Right lobe of liver (tissue), 6 donors: ENCODE measurements around the gene FHIT. TPM values are rescaled to one million over a fixed set of nuclear protein-coding genes. Genes with fewer than 3 reads are reported as not detected.

Experiments used
- ATAC-seq, 4 donors: fragments of 200-7000 bp; cut with Tn5 transposase; one replicate each; pipeline ENCODE4 v1.9.1; 2020; ENCODE audit warnings: mild to moderate bottlenecking in 4 of 4, moderate library complexity in 4 of 4
- DNase-seq, 3 donors: peaks; one replicate each; pipeline ENCODE4 v3.0.0-alpha.2; 2020
- H3K27ac ChIP-seq, 3 donors: fragments of 200-600 bp; one replicate each; pipeline ENCODE4 v1.8.0; 2022
- H3K27me3 ChIP-seq, 2 donors: fragments of 200-600 bp; one replicate each; pipeline ENCODE4 v1.8.0; 2022
- H3K36me3 ChIP-seq, 4 donors: fragments of 200-600 bp; sonication (generic) in 1 of 4; one replicate each; pipeline versions ENCODE4 v1.5.1 to v1.8.0; 2017 to 2022; ENCODE audit warnings: control low read depth in 1 of 4
- H3K4me1 ChIP-seq, 4 donors: fragments of 200-600 bp; sonication (generic) in 1 of 4; one replicate each; pipeline versions ENCODE4 v1.5.1 to v1.8.0; 2017 to 2022; ENCODE audit warnings: control low read depth in 1 of 4
- H3K4me3 ChIP-seq, 3 donors: fragments of 200-600 bp; one replicate each; pipeline ENCODE4 v1.8.0; 2022
- H3K9me3 ChIP-seq, 4 donors: fragments of 200-600 bp; sonication (generic) in 1 of 4; one replicate each; pipeline versions ENCODE4 v1.5.1 to v1.8.0; 2017 to 2022; ENCODE audit warnings: control low read depth in 1 of 4
- CTCF ChIP-seq, 4 donors: fragments of 200-600 bp in 3 of 4; fragments of 450-650 bp in 1 of 4; IDR thresholded peaks; one replicate each; pipeline versions ENCODE4 v1.5.1 to v1.8.0; 2016 to 2022; ENCODE audit warnings: antibody characterized with exemption in 4 of 4, mild to moderate bottlenecking in 2 of 4
- POLR2A ChIP-seq: fragments of 450-650 bp; IDR thresholded peaks from one replicate; pipeline ENCODE4 v1.6.1; 2017; ENCODE audit warnings: antibody characterized with exemption, mild to moderate bottlenecking
- WGBS: methylation state at CpG from one replicate; pipeline ENCODE4 v1.1.6; 2018; ENCODE audit warnings: low coverage, low lambda C conversion rate; ENCODE audit not compliant: insufficient coverage; ENCODE audit errors: missing lambda C conversion rate; 5-methylcytosine and 5-hydroxymethylcytosine counted together
- intact Hi-C, 2 donors: fragments of 100-400 bp; cut with DNase I; formaldehyde crosslinking; loops; one replicate each; pipeline versions ENCODE4 v1.11.2 to v1.14.1; 2022
- total RNA-seq, 6 experiments: library from RNA; depleted of rRNA in 2 of 6; stranded (reverse); fragments of >200 nt in 2 of 6; fragmentation: NEBNext Ultra II Directional in 3 of 6; extraction: Animal tissue kit (Norgen Biotek cat#: 25700) in 3 of 6; gene quantifications; one replicate each; pipeline versions ENCODE4 v1.1.0 to v1.2.4, GENCODE V29; 2016 to 2023
- donor health status: DM: no; HTN: yes; CAD: no.
- donor health status: DM: no; HTN: no; CAD: no.
- donor health status: DM: no; HTN: no; CAD: no.
- donor health status: DM: no; HTN: yes; CAD: no.
- donor health status: DM: no; HTN: yes; CAD: no.

FHIT gene
- total RNA-seq, 6 experiments from 2014 or later: 6.6 to 11.2 (median 8.0) TPM

GRCh38 chr3:60746043-60746638 is 505.1 kb downstream of the FHIT start:
- no peak overlapping the region for H3K27ac ChIP-seq
- H3K36me3 ChIP-seq: no peaks in the 10 kb centered on the region
- DNase-seq: no peak
- H3K4me3 ChIP-seq: no peak overlapping the region
- intact Hi-C loops: no loop called here
- H3K9me3 ChIP-seq: no peaks in the 10 kb centered on the region
- WGBS: 82% methylated on average over 6 of the region's 8 CpGs
- no peak for ATAC-seq
- H3K4me1 ChIP-seq: no peaks in the 10 kb centered on the region
- no peak for TF ChIP-seq CTCF (IDR thresholded peaks at IDR 0.05)
- no peak for TF ChIP-seq POLR2A
- H3K27me3 ChIP-seq: no peaks in the 10 kb centered on the region

GRCh38 chr3:60743631-60744164 is 507.6 kb downstream of the FHIT start:
- H3K9me3 ChIP-seq: no peaks in the 10 kb centered on the region
- H3K27me3 ChIP-seq: no peaks in the 10 kb centered on the region
- WGBS: 61% methylated on average over 3 of the region's 4 CpGs
- DNase-seq: no peak
- no peak for ATAC-seq
- no peak overlapping the region for H3K27ac ChIP-seq
- no peak overlapping the region for H3K4me3 ChIP-seq
- H3K36me3 ChIP-seq: no peaks in the 10 kb centered on the region
- no peak for TF ChIP-seq POLR2A
- TF ChIP-seq CTCF (IDR thresholded peaks at IDR 0.05): no peak
- H3K4me1 ChIP-seq: no peaks in the 10 kb centered on the region
- intact Hi-C loops: no loop called here

- ATAC-seq (peak in 1 of 4 donors; percentile 26), DNase-seq (no peak)
- no peak for TF ChIP-seq POLR2A
- TF ChIP-seq CTCF (IDR thresholded peaks at IDR 0.05): no peak
- Histone ChIP-seq H3K4me3 (no peak overlapping the region), H3K27me3 (no peaks in the 10 kb centered on the region), H3K27ac (no peak overlapping the region), H3K9me3 (no peaks in the 10 kb centered on the region), H3K4me1 (no peaks in the 10 kb centered on the region), H3K36me3 (no peaks in the 10 kb centered on the region)
- WGBS: 73% methylated on average over 5 of the region's 8 CpGs
- intact Hi-C loops: no loop called here
Observed at GRCh38 chr3:60742606-60743145, 508.6 kb downstream of the FHIT start.

- WGBS: 67% methylated on average over 8 of the region's 8 CpGs
- no peaks in the 10 kb centered on the region for H3K9me3 ChIP-seq
- ATAC-seq (peak in 1 of 4 donors; percentile 25), DNase-seq (no peak)
- no peak for TF ChIP-seq CTCF (IDR thresholded peaks at IDR 0.05)
- TF ChIP-seq POLR2A: no peak
- no peaks in the 10 kb centered on the region for H3K27me3 ChIP-seq
- no peaks in the 10 kb centered on the region for H3K4me1 ChIP-seq
- H3K27ac ChIP-seq: no peak overlapping the region
- intact Hi-C loops: no loop called here
- H3K4me3 ChIP-seq: no peak overlapping the region
- no peaks in the 10 kb centered on the region for H3K36me3 ChIP-seq
Observed at GRCh38 chr3:60737633-60738399, 513.4 kb downstream of the FHIT start.
